HepG2 (cell line): ENCODE data around the gene CASZ1. TPM values are rescaled to one million over a fixed set of nuclear protein-coding genes. Genes with fewer than 3 reads are reported as not detected.

ENCODE experiments used
- ATAC-seq: fragments of 200-7000 bp; cut with Tn5 transposase; 3 replicates; pipeline ENCODE4 v1.9.1; 2020; ENCODE audit warnings: mild to moderate bottlenecking, moderate library complexity
- BruUV-seq: library from RNA; stranded (reverse); fragments of 400-500 nt; replicated peaks from 2 replicates; lab custom pipeline; 2021; lab: Mats Ljungman, UMichigan
- CTCF ChIA-PET: fragments of 300-600 bp; formaldehyde crosslinking; extraction: SDS; loops from one replicate; lab custom pipeline; 2021; ENCODE audit warnings: low total read pairs, inconsistent platforms, low intra/inter-chr PET ratio; lab: Yijun Ruan, JAX
- POLR2A ChIA-PET: fragments of 350-600 bp; sonication (Branson Sonifier 250); formaldehyde crosslinking; loops from one replicate; lab custom pipeline; 2020; ENCODE audit warnings: antibody characterized with exemption, inconsistent platforms; lab: Yijun Ruan, JAX
- DNase-seq: peaks from one replicate; pipeline ENCODE4 v3.0.0-alpha.2; 2015; ENCODE audit warnings: low spot score
- FAIRE-seq: peaks from 3 replicates; lab custom pipeline; 2011; peaks lifted over from hg19 to GRCh38; lab: Jason Lieb, UNC
- H2AFZ ChIP-seq: one replicate; pipeline ENCODE4 v1.6.1; 2011; ENCODE audit warnings: low read length, inconsistent platforms
- H3K27ac ChIP-seq: fragments of 300-600 bp; 3 replicates; pipeline ENCODE4 v1.8.0; 2011; ENCODE audit warnings: mixed run types, mild to moderate bottlenecking, mixed read lengths, low read length, inconsistent platforms; ENCODE audit not compliant: insufficient read depth; ENCODE audit errors: extremely low read length
- H3K27me3 ChIP-seq, 2 experiments: fragments of 200-600 bp in 1 of 2; 2 replicates in 1 of 2; 3 replicates in 1 of 2; pipeline versions ENCODE4 v1.6.0 to v1.8.0; 2011; ENCODE audit warnings: low read length in 2 of 2, mild to moderate bottlenecking in 2 of 2, moderate library complexity in 2 of 2, inconsistent platforms in 1 of 2; ENCODE audit not compliant: insufficient read depth in 2 of 2, control insufficient read depth in 1 of 2
- H3K36me3 ChIP-seq, 2 experiments: fragments of 200-600 bp in 1 of 2; replicated peaks in 1 of 2; 2 replicates in 1 of 2; 3 replicates in 1 of 2; pipeline versions ENCODE4 v1.5.1 to v1.8.0; 2011; ENCODE audit warnings: low read length in 2 of 2, inconsistent platforms in 1 of 2; ENCODE audit not compliant: insufficient read depth in 2 of 2, control insufficient read depth in 1 of 2
- H3K4me1 ChIP-seq: 2 replicates; pipeline ENCODE4 v1.5.1; 2012; ENCODE audit warnings: low read length, inconsistent platforms; ENCODE audit not compliant: insufficient read depth
- H3K4me2 ChIP-seq: 2 replicates; pipeline ENCODE4 v1.6.0; 2011; ENCODE audit warnings: low read depth, low read length, inconsistent platforms
- H3K4me3 ChIP-seq, 3 experiments: fragments of 200-600 bp in 1 of 3; sonication (generic), shearing (Covaris generic) in 1 of 3; replicated peaks in 1 of 3; 2 replicates each; pipeline ENCODE4 v1.5.1; 2011 to 2016; ENCODE audit warnings: low read length in 3 of 3, inconsistent platforms in 2 of 3, low read depth in 2 of 3, mild to moderate bottlenecking in 2 of 3, control low read depth in 1 of 3, mixed read lengths in 1 of 3; ENCODE audit not compliant: insufficient read depth in 1 of 3
- H3K79me2 ChIP-seq: one replicate; pipeline ENCODE4 v1.6.1; 2011; ENCODE audit warnings: low read length, inconsistent platforms; ENCODE audit not compliant: insufficient read depth
- H3K9ac ChIP-seq: 2 replicates; pipeline ENCODE4 v1.6.0; 2011; ENCODE audit warnings: mild to moderate bottlenecking, low read depth, low read length, inconsistent platforms; ENCODE audit not compliant: insufficient read depth
- H3K9me3 ChIP-seq: 2 replicates; pipeline ENCODE4 v1.5.1; 2012; ENCODE audit warnings: mild to moderate bottlenecking, low read length
- H4K20me1 ChIP-seq: 2 replicates; pipeline ENCODE4 v1.6.0; 2011; ENCODE audit warnings: inconsistent platforms, mild to moderate bottlenecking, low read length, moderate library complexity; ENCODE audit not compliant: insufficient read depth
- ZNF232 ChIP-seq: sonication (generic); formaldehyde crosslinking; IDR thresholded peaks from 2 replicates; pipeline ENCODE4 v1.4.0; 2020; ENCODE audit warnings: missing genetic modification reagents, borderline replicate concordance
- WGBS: methylation state at CpG from one replicate; pipeline ENCODE4 v1.1.6; 2017; ENCODE audit warnings: low lambda C conversion rate; 5-methylcytosine and 5-hydroxymethylcytosine counted together
- in situ Hi-C: cut with HindIII; loops from 2 replicates; pipeline ENCODE4 v1.10.0; 2017; ENCODE audit warnings: low pct_unique_long_range_greater_than_20kb; ENCODE audit not compliant: extremely low pct_ligation_motif_present
- intact Hi-C: fragments of 100-400 bp; cut with micrococcal nuclease; formaldehyde crosslinking; loops from one replicate; pipeline ENCODE4 v1.10.0; 2022; ENCODE audit not compliant: unreplicated experiment
- polyA plus RNA-seq, 8 experiments: library from polyadenylated mRNA; depleted of rRNA in 3 of 8; stranded (reverse) in 7 of 8; unstranded in 1 of 8; fragments of >200 nt; fragmentation: Illumina TruSeq in 4 of 8; extraction: Trizol in 4 of 8; gene quantifications; 2 replicates each; pipeline versions ENCODE4 v1.2.1 to v1.2.3, GENCODE V29; 2011 to 2016; ENCODE audit warnings: low read depth in 4 of 8, missing spikeins in 1 of 8, mixed read lengths in 1 of 8; ENCODE audit not compliant: insufficient read depth in 1 of 8
- total RNA-seq, 5 experiments: library from RNA; depleted of rRNA; stranded (reverse); fragments of >200 nt; fragmentation: Illumina TruSeq; extraction: Trizol; gene quantifications; 2 replicates each; pipeline ENCODE4 v1.2.3, GENCODE V29; 2016; ENCODE audit warnings: low read depth in 1 of 5
- TF ChIP-seq, protein P1 (sequence below), 2 experiments: IDR thresholded peaks; 2 replicates each; pipeline ENCODE4 v1.6.1; 2011 to 2012; ENCODE audit warnings: low read length in 2 of 2, borderline replicate concordance in 1 of 2, low read depth in 1 of 2, mild to moderate bottlenecking in 1 of 2, moderate library complexity in 1 of 2

CASZ1 gene
- total and polyA plus RNA-seq, 2 of the 13 experiments (the other 11 are each of a cell fraction or from before 2014, with no cell fraction given): 1.9 to 3.7 TPM

DNA sequence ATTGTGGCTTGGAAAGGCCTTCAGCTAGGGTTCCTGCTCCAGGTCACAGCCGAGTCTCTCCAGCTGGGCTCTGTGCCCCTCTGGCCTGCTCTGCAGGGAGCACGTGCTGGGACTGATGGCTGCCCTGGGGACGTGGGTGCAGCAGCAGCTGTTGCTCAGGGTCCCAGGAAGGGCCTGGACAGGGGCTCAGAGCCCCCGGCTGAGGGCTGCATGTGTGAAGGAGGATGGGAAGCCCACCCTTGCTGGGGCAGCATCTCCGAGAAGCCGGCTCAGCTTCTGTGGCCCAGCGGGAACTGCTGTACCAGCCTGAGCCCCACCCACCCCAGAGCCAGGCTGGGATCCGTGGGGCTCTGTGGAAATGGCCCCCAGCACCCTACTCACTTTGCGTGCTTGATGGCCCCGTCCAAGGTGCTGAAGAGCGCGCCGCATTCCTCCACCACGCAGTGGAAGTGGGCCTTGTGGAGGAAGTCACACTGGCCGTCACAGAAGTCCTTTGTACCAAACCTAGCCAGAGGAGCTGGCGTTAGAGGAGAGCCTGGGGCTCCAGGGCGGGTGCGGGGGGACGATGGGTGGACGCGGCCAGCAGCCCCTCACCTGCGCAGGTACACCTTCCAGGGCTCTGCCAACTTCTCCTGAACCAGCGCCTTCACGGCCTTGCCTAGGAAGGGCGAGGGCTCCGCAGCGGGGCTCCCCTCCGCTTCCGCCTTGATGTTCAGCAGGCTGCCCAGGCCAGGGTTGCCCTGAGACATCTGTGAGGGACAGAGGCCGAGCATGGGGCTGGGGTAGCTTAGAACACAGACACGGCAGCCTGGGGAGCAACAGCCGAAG, 147.5 kb downstream of the CASZ1 start:
- no peak for ATAC-seq
- H4K20me1 ChIP-seq: no peaks in the 10 kb centered on the region
- CTCF ChIA-PET: no interaction called here

More for the DNA sequence above, 147.5 kb downstream of the CASZ1 start:
- TF ChIP-seq, protein P1, sequence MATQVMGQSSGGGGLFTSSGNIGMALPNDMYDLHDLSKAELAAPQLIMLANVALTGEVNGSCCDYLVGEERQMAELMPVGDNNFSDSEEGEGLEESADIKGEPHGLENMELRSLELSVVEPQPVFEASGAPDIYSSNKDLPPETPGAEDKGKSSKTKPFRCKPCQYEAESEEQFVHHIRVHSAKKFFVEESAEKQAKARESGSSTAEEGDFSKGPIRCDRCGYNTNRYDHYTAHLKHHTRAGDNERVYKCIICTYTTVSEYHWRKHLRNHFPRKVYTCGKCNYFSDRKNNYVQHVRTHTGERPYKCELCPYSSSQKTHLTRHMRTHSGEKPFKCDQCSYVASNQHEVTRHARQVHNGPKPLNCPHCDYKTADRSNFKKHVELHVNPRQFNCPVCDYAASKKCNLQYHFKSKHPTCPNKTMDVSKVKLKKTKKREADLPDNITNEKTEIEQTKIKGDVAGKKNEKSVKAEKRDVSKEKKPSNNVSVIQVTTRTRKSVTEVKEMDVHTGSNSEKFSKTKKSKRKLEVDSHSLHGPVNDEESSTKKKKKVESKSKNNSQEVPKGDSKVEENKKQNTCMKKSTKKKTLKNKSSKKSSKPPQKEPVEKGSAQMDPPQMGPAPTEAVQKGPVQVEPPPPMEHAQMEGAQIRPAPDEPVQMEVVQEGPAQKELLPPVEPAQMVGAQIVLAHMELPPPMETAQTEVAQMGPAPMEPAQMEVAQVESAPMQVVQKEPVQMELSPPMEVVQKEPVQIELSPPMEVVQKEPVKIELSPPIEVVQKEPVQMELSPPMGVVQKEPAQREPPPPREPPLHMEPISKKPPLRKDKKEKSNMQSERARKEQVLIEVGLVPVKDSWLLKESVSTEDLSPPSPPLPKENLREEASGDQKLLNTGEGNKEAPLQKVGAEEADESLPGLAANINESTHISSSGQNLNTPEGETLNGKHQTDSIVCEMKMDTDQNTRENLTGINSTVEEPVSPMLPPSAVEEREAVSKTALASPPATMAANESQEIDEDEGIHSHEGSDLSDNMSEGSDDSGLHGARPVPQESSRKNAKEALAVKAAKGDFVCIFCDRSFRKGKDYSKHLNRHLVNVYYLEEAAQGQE (IDR thresholded peaks at IDR 0.05; ENCODE audit: borderline replicate concordance in 1 of 2, low read depth in 1 of 2, low read length in 2 of 2): peak; percentile 18 to 68
- no peak for TF ChIP-seq ZNF232 (CRISPR knock-in tag)
- Histone ChIP-seq H2AFZ (no peak overlapping the region), H3K27me3 (no peaks in the 10 kb centered on the region), H3K4me3 (no peak overlapping the region), H3K79me2 (no peaks in the 10 kb centered on the region), H3K9me3 (no peaks in the 10 kb centered on the region), H3K27ac (no peak overlapping the region), H3K36me3 (no peaks in the 10 kb centered on the region), H3K4me1 (no peaks in the 10 kb centered on the region), H3K9ac (no peak overlapping the region), H3K4me2 (no peak overlapping the region)
- DNase-seq (no peak), FAIRE-seq (no peak)
- POLR2A ChIA-PET: no interaction called here
- in situ Hi-C loops (no loop called here), intact Hi-C loops (no loop called here)
- no TSS peak for BruUV-seq
- WGBS: 87% methylated on average over 10 of the region's 32 CpGs
